HepG2 (cell line): Measurements from ENCODE around the gene TIMM10. TPM values are rescaled to one million over a fixed set of nuclear protein-coding genes. Genes with fewer than 3 reads are reported as not detected.

Experiments
- BCL6 ChIP-seq: IDR thresholded peaks from 2 replicates; pipeline ENCODE4 v1.6.1; 2016; ENCODE audit warnings: missing genetic modification reagents, missing compliant biosample characterization
- HNRNPUL1 ChIP-seq: fragments of 200-400 bp; formaldehyde crosslinking; IDR thresholded peaks from 2 replicates; pipeline ENCODE4 v1.6.1; 2017; ENCODE audit warnings: low read depth, mild to moderate bottlenecking, low read length, moderate library complexity
- IKZF4 ChIP-seq: sonication (generic); formaldehyde crosslinking; IDR thresholded peaks from 2 replicates; pipeline ENCODE4 v1.5.1; 2020; ENCODE audit warnings: borderline replicate concordance, mild to moderate bottlenecking, low read depth, missing genetic modification reagents; ENCODE audit errors: not compliant biosample characterization
- KDM2A ChIP-seq: sonication (generic); formaldehyde crosslinking; IDR thresholded peaks from 2 replicates; pipeline ENCODE4 v1.4.0; 2020; ENCODE audit warnings: low read depth, missing genetic modification reagents, borderline replicate concordance
- MAF1 ChIP-seq: sonication (generic); formaldehyde crosslinking; IDR thresholded peaks from 2 replicates; pipeline ENCODE4 v1.5.0; 2020; ENCODE audit warnings: missing genetic modification reagents, borderline replicate concordance
- NFE2L2 ChIP-seq: fragments of 150-350 bp; IDR thresholded peaks from 2 replicates; pipeline ENCODE4 v1.6.1; 2014; ENCODE audit warnings: low read length
- NFYC ChIP-seq: IDR thresholded peaks from 2 replicates; pipeline ENCODE4 v1.6.1; 2016; ENCODE audit warnings: missing genetic modification reagents, missing compliant biosample characterization
- NR2F2 ChIP-seq: IDR thresholded peaks from 2 replicates; pipeline ENCODE4 v1.6.1; 2012; ENCODE audit warnings: low read depth, inconsistent platforms, borderline replicate concordance
- POLR2G ChIP-seq: fragments of 200-400 bp; formaldehyde crosslinking; IDR thresholded peaks from 2 replicates; pipeline ENCODE4 v1.6.1; 2018; ENCODE audit warnings: mild to moderate bottlenecking, low read depth, low read length, moderate library complexity
- RELA ChIP-seq: sonication (generic); formaldehyde crosslinking; IDR thresholded peaks from 2 replicates; pipeline ENCODE4 v1.4.0; 2020; ENCODE audit warnings: missing genetic modification reagents
- SMAD3 ChIP-seq: sonication (generic); formaldehyde crosslinking; IDR thresholded peaks from 2 replicates; pipeline ENCODE4 v1.4.0; 2020; ENCODE audit warnings: missing genetic modification reagents
- ZFY ChIP-seq: sonication (generic); formaldehyde crosslinking; IDR thresholded peaks from 2 replicates; pipeline ENCODE4 v1.4.0; 2020; ENCODE audit warnings: missing genetic modification reagents
- ZNF331 ChIP-seq: sonication (generic); formaldehyde crosslinking; IDR thresholded peaks from 2 replicates; pipeline ENCODE4 v1.4.0; 2020; ENCODE audit warnings: missing genetic modification reagents
- ZNF558 ChIP-seq: sonication (generic); formaldehyde crosslinking; IDR thresholded peaks from 2 replicates; pipeline ENCODE4 v1.9.0; 2022; ENCODE audit warnings: mild to moderate bottlenecking, missing genetic modification reagents, borderline replicate concordance
- ZNF607 ChIP-seq: sonication (generic); formaldehyde crosslinking; IDR thresholded peaks from 2 replicates; pipeline ENCODE4 v1.5.1; 2020; ENCODE audit warnings: missing genetic modification reagents, mild to moderate bottlenecking, borderline replicate concordance
- ZNF644 ChIP-seq: IDR thresholded peaks from 2 replicates; pipeline ENCODE4 v1.6.1; 2016; ENCODE audit warnings: low read depth
- polyA plus RNA-seq, 8 experiments: library from polyadenylated mRNA; depleted of rRNA in 3 of 8; stranded (reverse) in 7 of 8; unstranded in 1 of 8; fragments of >200 nt; fragmentation: Illumina TruSeq in 4 of 8; extraction: Trizol in 4 of 8; gene quantifications; 2 replicates each; pipeline versions ENCODE4 v1.2.1 to v1.2.3, GENCODE V29; 2011 to 2016; ENCODE audit warnings: low read depth in 4 of 8, missing spikeins in 1 of 8, mixed read lengths in 1 of 8; ENCODE audit not compliant: insufficient read depth in 1 of 8
- total RNA-seq, 5 experiments: library from RNA; depleted of rRNA; stranded (reverse); fragments of >200 nt; fragmentation: Illumina TruSeq; extraction: Trizol; gene quantifications; 2 replicates each; pipeline ENCODE4 v1.2.3, GENCODE V29; 2016; ENCODE audit warnings: low read depth in 1 of 5
- TF ChIP-seq, protein P1 (sequence below): sonication (generic); formaldehyde crosslinking; conservative IDR thresholded peaks from 2 replicates; pipeline ENCODE4 v1.4.0; 2020; ENCODE audit warnings: missing genetic modification reagents
- TF ChIP-seq, protein P2 (sequence below): IDR thresholded peaks from 2 replicates; pipeline ENCODE4 v1.6.1; 2016; ENCODE audit warnings: missing compliant biosample characterization, missing genetic modification reagents, borderline replicate concordance
- TF ChIP-seq, protein P3 (sequence below): sonication (generic); formaldehyde crosslinking; IDR thresholded peaks from 2 replicates; pipeline ENCODE4 v1.4.0; 2020; ENCODE audit warnings: missing genetic modification reagents
- TF ChIP-seq, protein P4 (sequence below): sonication (generic); formaldehyde crosslinking; conservative IDR thresholded peaks from 2 replicates; pipeline ENCODE4 v1.8.1; 2023; ENCODE audit warnings: missing genetic modification reagents
- TF ChIP-seq, protein P5 (sequence below): sonication (generic); formaldehyde crosslinking; IDR thresholded peaks from 2 replicates; pipeline ENCODE4 v1.9.0; 2021; ENCODE audit warnings: missing genetic modification reagents, borderline replicate concordance

The TIMM10 gene
- total and polyA plus RNA-seq, 2 of the 13 experiments (the other 11 are each of a cell fraction or from before 2014, with no cell fraction given), result 67.8 to 82.2 TPM

DNA sequence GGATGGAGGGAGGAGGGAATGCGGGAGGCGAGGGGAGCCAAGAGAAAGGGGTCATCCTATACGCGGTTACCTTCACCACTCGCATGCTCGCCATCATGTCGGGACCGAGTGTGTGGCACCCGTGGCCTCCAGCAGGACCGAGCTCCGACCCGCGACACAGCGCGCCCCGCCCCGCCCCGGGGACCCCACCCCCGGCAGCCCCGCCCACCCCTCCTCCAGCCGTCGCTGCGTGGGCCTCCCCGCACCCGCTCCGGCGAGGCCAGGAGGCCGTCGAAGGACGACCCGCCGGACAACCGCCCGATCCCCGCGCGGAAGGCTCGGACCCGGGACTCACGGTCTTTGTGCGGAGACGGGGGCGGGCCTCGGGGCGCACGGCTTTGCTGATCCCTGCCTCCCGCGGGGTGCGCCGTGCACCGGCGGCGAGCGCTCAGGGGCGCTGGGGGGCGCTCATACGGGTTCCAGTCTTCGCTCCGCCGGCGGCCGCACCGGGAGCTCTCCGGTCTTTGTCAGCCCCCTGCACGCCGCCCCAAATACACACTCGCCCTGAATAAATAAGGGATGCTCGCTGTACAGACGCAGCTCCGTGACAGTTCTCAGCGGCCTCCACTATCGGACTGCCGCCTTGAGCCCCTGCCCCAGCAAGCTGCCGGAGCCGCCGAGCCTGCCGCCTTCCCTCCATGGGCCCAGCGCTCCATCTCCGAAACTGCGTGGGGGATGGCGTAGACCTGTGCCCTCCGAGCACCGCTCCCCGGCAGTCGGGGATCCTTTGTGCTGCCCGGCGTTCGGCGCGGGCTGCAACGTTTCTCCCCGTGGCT is 37.2 kb upstream of the TIMM10 start, which contains the start of gene UBE2L6 (continued):
- TF ChIP-seq, protein P1, sequence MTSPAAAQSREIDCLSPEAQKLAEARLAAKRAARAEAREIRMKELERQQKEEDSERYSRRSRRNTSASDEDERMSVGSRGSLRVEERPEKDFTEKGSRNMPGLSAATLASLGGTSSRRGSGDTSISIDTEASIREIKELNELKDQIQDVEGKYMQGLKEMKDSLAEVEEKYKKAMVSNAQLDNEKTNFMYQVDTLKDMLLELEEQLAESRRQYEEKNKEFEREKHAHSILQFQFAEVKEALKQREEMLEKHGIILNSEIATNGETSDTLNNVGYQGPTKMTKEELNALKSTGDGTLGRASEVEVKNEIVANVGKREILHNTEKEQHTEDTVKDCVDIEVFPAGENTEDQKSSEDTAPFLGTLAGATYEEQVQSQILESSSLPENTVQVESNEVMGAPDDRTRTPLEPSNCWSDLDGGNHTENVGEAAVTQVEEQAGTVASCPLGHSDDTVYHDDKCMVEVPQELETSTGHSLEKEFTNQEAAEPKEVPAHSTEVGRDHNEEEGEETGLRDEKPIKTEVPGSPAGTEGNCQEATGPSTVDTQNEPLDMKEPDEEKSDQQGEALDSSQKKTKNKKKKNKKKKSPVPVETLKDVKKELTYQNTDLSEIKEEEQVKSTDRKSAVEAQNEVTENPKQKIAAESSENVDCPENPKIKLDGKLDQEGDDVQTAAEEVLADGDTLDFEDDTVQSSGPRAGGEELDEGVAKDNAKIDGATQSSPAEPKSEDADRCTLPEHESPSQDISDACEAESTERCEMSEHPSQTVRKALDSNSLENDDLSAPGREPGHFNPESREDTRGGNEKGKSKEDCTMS (CRISPR knock-in tag), result no peak
- TF ChIP-seq SMAD3 (CRISPR knock-in tag) (no peak), ZFY (CRISPR knock-in tag) (peak; percentile 31; the same call in 1 of the 2 replicates), BCL6 (CRISPR knock-in tag) (no peak), ZNF331 (CRISPR knock-in tag) (no peak), MAF1 (CRISPR knock-in tag) (no peak), POLR2G (no peak), HNRNPUL1 (no peak), NFE2L2 (no peak), IKZF4 (CRISPR knock-in tag) (no peak), NFYC (no peak), RELA (no peak), NR2F2 (no peak), KDM2A (CRISPR knock-in tag) (peak; percentile 69; the same call in 1 of the 2 replicates), ZNF607 (no peak), ZNF558 (CRISPR knock-in tag) (no peak), ZNF644 (CRISPR knock-in tag) (no peak)
- TF ChIP-seq, protein P2, sequence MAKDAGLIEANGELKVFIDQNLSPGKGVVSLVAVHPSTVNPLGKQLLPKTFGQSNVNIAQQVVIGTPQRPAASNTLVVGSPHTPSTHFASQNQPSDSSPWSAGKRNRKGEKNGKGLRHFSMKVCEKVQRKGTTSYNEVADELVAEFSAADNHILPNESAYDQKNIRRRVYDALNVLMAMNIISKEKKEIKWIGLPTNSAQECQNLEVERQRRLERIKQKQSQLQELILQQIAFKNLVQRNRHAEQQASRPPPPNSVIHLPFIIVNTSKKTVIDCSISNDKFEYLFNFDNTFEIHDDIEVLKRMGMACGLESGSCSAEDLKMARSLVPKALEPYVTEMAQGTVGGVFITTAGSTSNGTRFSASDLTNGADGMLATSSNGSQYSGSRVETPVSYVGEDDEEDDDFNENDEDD, result 0 out of 2 replicates have a peak, but pooled peaks have one; percentile 13
- TF ChIP-seq, protein P3, sequence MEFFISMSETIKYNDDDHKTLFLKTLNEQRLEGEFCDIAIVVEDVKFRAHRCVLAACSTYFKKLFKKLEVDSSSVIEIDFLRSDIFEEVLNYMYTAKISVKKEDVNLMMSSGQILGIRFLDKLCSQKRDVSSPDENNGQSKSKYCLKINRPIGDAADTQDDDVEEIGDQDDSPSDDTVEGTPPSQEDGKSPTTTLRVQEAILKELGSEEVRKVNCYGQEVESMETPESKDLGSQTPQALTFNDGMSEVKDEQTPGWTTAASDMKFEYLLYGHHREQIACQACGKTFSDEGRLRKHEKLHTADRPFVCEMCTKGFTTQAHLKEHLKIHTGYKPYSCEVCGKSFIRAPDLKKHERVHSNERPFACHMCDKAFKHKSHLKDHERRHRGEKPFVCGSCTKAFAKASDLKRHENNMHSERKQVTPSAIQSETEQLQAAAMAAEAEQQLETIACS (CRISPR knock-in tag), result no peak
- TF ChIP-seq, protein P4, sequence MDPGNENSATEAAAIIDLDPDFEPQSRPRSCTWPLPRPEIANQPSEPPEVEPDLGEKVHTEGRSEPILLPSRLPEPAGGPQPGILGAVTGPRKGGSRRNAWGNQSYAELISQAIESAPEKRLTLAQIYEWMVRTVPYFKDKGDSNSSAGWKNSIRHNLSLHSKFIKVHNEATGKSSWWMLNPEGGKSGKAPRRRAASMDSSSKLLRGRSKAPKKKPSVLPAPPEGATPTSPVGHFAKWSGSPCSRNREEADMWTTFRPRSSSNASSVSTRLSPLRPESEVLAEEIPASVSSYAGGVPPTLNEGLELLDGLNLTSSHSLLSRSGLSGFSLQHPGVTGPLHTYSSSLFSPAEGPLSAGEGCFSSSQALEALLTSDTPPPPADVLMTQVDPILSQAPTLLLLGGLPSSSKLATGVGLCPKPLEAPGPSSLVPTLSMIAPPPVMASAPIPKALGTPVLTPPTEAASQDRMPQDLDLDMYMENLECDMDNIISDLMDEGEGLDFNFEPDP (CRISPR knock-in tag), result no peak
- TF ChIP-seq, protein P5, sequence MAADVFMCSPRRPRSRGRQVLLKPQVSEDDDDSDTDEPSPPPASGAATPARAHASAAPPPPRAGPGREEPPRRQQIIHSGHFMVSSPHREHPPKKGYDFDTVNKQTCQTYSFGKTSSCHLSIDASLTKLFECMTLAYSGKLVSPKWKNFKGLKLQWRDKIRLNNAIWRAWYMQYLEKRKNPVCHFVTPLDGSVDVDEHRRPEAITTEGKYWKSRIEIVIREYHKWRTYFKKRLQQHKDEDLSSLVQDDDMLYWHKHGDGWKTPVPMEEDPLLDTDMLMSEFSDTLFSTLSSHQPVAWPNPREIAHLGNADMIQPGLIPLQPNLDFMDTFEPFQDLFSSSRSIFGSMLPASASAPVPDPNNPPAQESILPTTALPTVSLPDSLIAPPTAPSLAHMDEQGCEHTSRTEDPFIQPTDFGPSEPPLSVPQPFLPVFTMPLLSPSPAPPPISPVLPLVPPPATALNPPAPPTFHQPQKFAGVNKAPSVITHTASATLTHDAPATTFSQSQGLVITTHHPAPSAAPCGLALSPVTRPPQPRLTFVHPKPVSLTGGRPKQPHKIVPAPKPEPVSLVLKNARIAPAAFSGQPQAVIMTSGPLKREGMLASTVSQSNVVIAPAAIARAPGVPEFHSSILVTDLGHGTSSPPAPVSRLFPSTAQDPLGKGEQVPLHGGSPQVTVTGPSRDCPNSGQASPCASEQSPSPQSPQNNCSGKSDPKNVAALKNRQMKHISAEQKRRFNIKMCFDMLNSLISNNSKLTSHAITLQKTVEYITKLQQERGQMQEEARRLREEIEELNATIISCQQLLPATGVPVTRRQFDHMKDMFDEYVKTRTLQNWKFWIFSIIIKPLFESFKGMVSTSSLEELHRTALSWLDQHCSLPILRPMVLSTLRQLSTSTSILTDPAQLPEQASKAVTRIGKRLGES (CRISPR knock-in tag), result no peak
